Esophagus (tissue), 2 donors: ENCODE data around the gene SLC30A9. TPM values are rescaled to one million over a fixed set of nuclear protein-coding genes. Genes with fewer than 3 reads are reported as not detected.

Experiments used
- H3K27ac ChIP-seq, 2 donors: one replicate each; pipeline ENCODE4 v1.5.1; 2013; ENCODE audit warnings: low read depth in 2 of 2, mild to moderate bottlenecking in 2 of 2, inconsistent platforms in 1 of 2, low read length in 1 of 2, moderate library complexity in 1 of 2
- H3K27me3 ChIP-seq, 2 donors: one replicate each; pipeline ENCODE4 v1.6.1; 2013; ENCODE audit warnings: low read length in 2 of 2, control low read depth in 1 of 2, mild to moderate bottlenecking in 1 of 2; ENCODE audit not compliant: insufficient read depth in 2 of 2, control insufficient read depth in 1 of 2
- H3K36me3 ChIP-seq, 2 donors: one replicate each; pipeline ENCODE4 v1.6.1; 2013; ENCODE audit warnings: low read length in 1 of 2; ENCODE audit not compliant: control insufficient read depth in 2 of 2, insufficient read depth in 2 of 2
- H3K4me1 ChIP-seq, 2 donors: one replicate each; pipeline ENCODE4 v1.6.1; 2013; ENCODE audit warnings: low read length in 1 of 2; ENCODE audit not compliant: control insufficient read depth in 2 of 2, insufficient read depth in 2 of 2
- H3K4me3 ChIP-seq, 2 donors: one replicate each; pipeline ENCODE4 v1.5.1; 2013; ENCODE audit warnings: low read length in 2 of 2, mild to moderate bottlenecking in 2 of 2, low read depth in 1 of 2, moderate library complexity in 1 of 2
- H3K9me3 ChIP-seq, 2 donors: one replicate each; pipeline ENCODE4 v1.6.1; 2013; ENCODE audit warnings: mild to moderate bottlenecking in 2 of 2, low read depth in 1 of 2, low read length in 1 of 2, moderate library complexity in 1 of 2; ENCODE audit not compliant: control insufficient read depth in 2 of 2, insufficient read depth in 1 of 2
- WGBS, 2 donors: extraction: QIAGEN DNeasy Blood & Tissue Kit; methylation state at CpG; one replicate each; pipeline ENCODE4 v1.1.7; 2013; 5-methylcytosine and 5-hydroxymethylcytosine counted together
- polyA plus RNA-seq, 2 donors: library from polyadenylated mRNA; stranded (reverse); fragments of 200-250 nt; gene quantifications; one replicate each; pipeline ENCODE4 v1.2.3, GENCODE V29; 2013
- donor health status: healthy with polysubstance abuse.
- donor health status: Bipolar disorder and iron deficiency.

SLC30A9 gene
- polyA plus RNA-seq, 2 donors: 10.5 to 16.0 TPM

- Histone ChIP-seq H3K36me3 (peaks cover 0 to 3% of the 10 kb centered on the region in 2 donors), H3K27ac (no peak overlapping the region), H3K27me3 (no peaks in the 10 kb centered on the region), H3K4me1 (no peaks in the 10 kb centered on the region), H3K4me3 (no peak overlapping the region), H3K9me3 (no peaks in the 10 kb centered on the region)
- WGBS, 2 donors: 50% methylated on average over 2 of the region's 2 CpGs
Observed at GRCh38 chr4:42067264-42067663, 76.9 kb downstream of the SLC30A9 start.

GRCh38 chr4:42070463-42070862 lies 80.1 kb downstream of the SLC30A9 start:
- no peak overlapping the region for H3K4me3 ChIP-seq
- H3K36me3 ChIP-seq: peaks cover 3 to 6% of the 10 kb centered on the region in 2 donors
- H3K9me3 ChIP-seq: no peaks in the 10 kb centered on the region
- H3K27ac ChIP-seq: no peak overlapping the region
- no peaks in the 10 kb centered on the region for H3K4me1 ChIP-seq
- no peaks in the 10 kb centered on the region for H3K27me3 ChIP-seq
- 83% methylated on average over 4 of the region's 4 CpGs for WGBS, 2 donors

GRCh38 chr4:42074294-42074693 lies 84.0 kb downstream of the SLC30A9 start:
- no peaks in the 10 kb centered on the region for H3K9me3 ChIP-seq
- no peak overlapping the region for H3K4me3 ChIP-seq

GRCh38 chr4:42078184-42078801 lies 88.0 kb downstream of the SLC30A9 start:
- Histone ChIP-seq H3K9me3 (no peaks in the 10 kb centered on the region), H3K27me3 (no peaks in the 10 kb centered on the region), H3K4me1 (no peaks in the 10 kb centered on the region), H3K4me3 (no peak overlapping the region), H3K27ac (no peak overlapping the region), H3K36me3 (peaks cover 2 to 3% of the 10 kb centered on the region in 2 donors)

More at GRCh38 chr4:42074294-42074693, 84.0 kb downstream of the SLC30A9 start:
- Histone ChIP-seq H3K27me3 (no peaks in the 10 kb centered on the region), H3K4me1 (no peaks in the 10 kb centered on the region), H3K27ac (no peak overlapping the region), H3K36me3 (peaks cover 2 to 3% of the 10 kb centered on the region in 2 donors)
- WGBS, 2 donors: 91 to 93% methylated on average over 1 of the region's 1 CpG

GRCh38 chr4:42080306-42080705 lies 90.0 kb downstream of the SLC30A9 start:
- Histone ChIP-seq H3K9me3 (no peaks in the 10 kb centered on the region), H3K4me3 (no peak overlapping the region), H3K36me3 (no peaks in the 10 kb centered on the region), H3K4me1 (no peaks in the 10 kb centered on the region), H3K27ac (no peak overlapping the region), H3K27me3 (no peaks in the 10 kb centered on the region)
- 98 to 100% methylated on average over 3 of the region's 3 CpGs for WGBS, 2 donors

GRCh38 chr4:42083816-42084215 lies 93.5 kb downstream of the SLC30A9 start:
- Histone ChIP-seq H3K27me3 (no peaks in the 10 kb centered on the region), H3K27ac (no peak overlapping the region), H3K36me3 (peaks cover 0 to 2% of the 10 kb centered on the region in 2 donors), H3K9me3 (no peaks in the 10 kb centered on the region), H3K4me1 (no peaks in the 10 kb centered on the region), H3K4me3 (no peak overlapping the region)
- WGBS, 2 donors: 92 to 95% methylated on average over 1 of the region's 1 CpG

- 92 to 94% methylated on average over 6 of the region's 6 CpGs for WGBS, 2 donors
- Histone ChIP-seq H3K4me3 (no peak overlapping the region), H3K27me3 (no peaks in the 10 kb centered on the region), H3K4me1 (no peaks in the 10 kb centered on the region), H3K36me3 (peaks cover 0 to 2% of the 10 kb centered on the region in 2 donors), H3K9me3 (no peaks in the 10 kb centered on the region), H3K27ac (no peak overlapping the region)
Observed at GRCh38 chr4:42088386-42088785, 98.1 kb downstream of the SLC30A9 start.

- Histone ChIP-seq H3K27ac (no peak overlapping the region), H3K36me3 (no peaks in the 10 kb centered on the region), H3K27me3 (no peaks in the 10 kb centered on the region), H3K4me1 (no peaks in the 10 kb centered on the region), H3K4me3 (no peak overlapping the region), H3K9me3 (peaks cover 0 to 2% of the 10 kb centered on the region in 2 donors)
- 90 to 92% methylated on average over 8 of the region's 8 CpGs for WGBS, 2 donors
Observed at GRCh38 chr4:42101446-42101975, 111.2 kb downstream of the SLC30A9 start.

GRCh38 chr4:42104521-42104920 lies 114.2 kb downstream of the SLC30A9 start:
- WGBS, 2 donors: 26 to 33% methylated on average over 2 of the region's 2 CpGs
- no peaks in the 10 kb centered on the region for H3K36me3 ChIP-seq

GRCh38 chr4:42112846-42113245 lies 122.5 kb downstream of the SLC30A9 start:
- H3K4me3 ChIP-seq: no peak overlapping the region
- no peaks in the 10 kb centered on the region for H3K9me3 ChIP-seq
- H3K27me3 ChIP-seq: no peaks in the 10 kb centered on the region
- H3K27ac ChIP-seq: no peak overlapping the region
- H3K36me3 ChIP-seq: no peaks in the 10 kb centered on the region
- 51 to 67% methylated on average over 3 of the region's 3 CpGs for WGBS, 2 donors
- H3K4me1 ChIP-seq: no peaks in the 10 kb centered on the region

More at GRCh38 chr4:42104521-42104920, 114.2 kb downstream of the SLC30A9 start:
- H3K9me3 ChIP-seq: peaks cover 0 to 2% of the 10 kb centered on the region in 2 donors
- H3K4me1 ChIP-seq: no peaks in the 10 kb centered on the region
- H3K27ac ChIP-seq: no peak overlapping the region
- no peaks in the 10 kb centered on the region for H3K27me3 ChIP-seq
- H3K4me3 ChIP-seq: no peak overlapping the region
